Neural cell (in vitro differentiated cells): ENCODE data around the gene CBX6. TPM values are rescaled to one million over a fixed set of nuclear protein-coding genes. Genes with fewer than 3 reads are reported as not detected.

Source experiments
- polyA plus RNA-seq: library from polyadenylated mRNA; depleted of rRNA; stranded (reverse); fragments of >200 nt; gene quantifications from 2 replicates; pipeline ENCODE4 v1.2.3, GENCODE V29; 2014

Gene CBX6
- polyA plus RNA-seq, 1 donor from 2014 or later: 13.0 TPM

Other genes with a start within 250 kb of the CBX6 start
- 14.0 and 16.9 TPM in 2 replicates for gene FAM227A, start 215.8 kb downstream of the CBX6 start, polyA plus RNA-seq
- gene CBY1, start 215.6 kb downstream of the CBX6 start, polyA plus RNA-seq: 38.3 and 51.4 TPM in 2 replicates
- 79.1 and 112 TPM in 2 replicates for gene TOMM22, start 190.3 kb downstream of the CBX6 start, polyA plus RNA-seq
- 63.5 and 71.3 TPM in 2 replicates for gene JOSD1, start 171.3 kb downstream of the CBX6 start, polyA plus RNA-seq
- gene GTPBP1, start 166.3 kb downstream of the CBX6 start, polyA plus RNA-seq: 31.9 TPM in 2 replicates
- 156 and 172 TPM in 2 replicates for gene SUN2, start 116.2 kb downstream of the CBX6 start, polyA plus RNA-seq
- 94.4 and 95.0 TPM in 2 replicates for gene DNAL4, start 78.1 kb downstream of the CBX6 start, polyA plus RNA-seq
- 17.0 and 19.3 TPM in 2 replicates for gene NPTXR, start 28.2 kb downstream of the CBX6 start, polyA plus RNA-seq
- not detected in 2 replicates for gene APOBEC3A, start 85.4 kb upstream of the CBX6 start, polyA plus RNA-seq
- gene APOBEC3B, start 110.1 kb upstream of the CBX6 start, polyA plus RNA-seq: not detected in 2 replicates
- gene APOBEC3C, start 142.0 kb upstream of the CBX6 start, polyA plus RNA-seq: not detected in 2 replicates
- not detected in 2 replicates for gene APOBEC3D, start 148.9 kb upstream of the CBX6 start, polyA plus RNA-seq
- gene APOBEC3F, start 168.6 kb upstream of the CBX6 start, polyA plus RNA-seq: not detected in 2 replicates
- gene APOBEC3G, start 205.1 kb upstream of the CBX6 start, polyA plus RNA-seq: not detected in 2 replicates
- not detected in 2 replicates for gene APOBEC3H, start 225.0 kb upstream of the CBX6 start, polyA plus RNA-seq